Right kidney (tissue), 1 donor: Measurements from ENCODE around the gene DNAJC16.

Experiments
- DNase-seq: peaks from one replicate; pipeline ENCODE4 v3.0.0-alpha.2; 2016

The DNAJC16 gene

DNA sequence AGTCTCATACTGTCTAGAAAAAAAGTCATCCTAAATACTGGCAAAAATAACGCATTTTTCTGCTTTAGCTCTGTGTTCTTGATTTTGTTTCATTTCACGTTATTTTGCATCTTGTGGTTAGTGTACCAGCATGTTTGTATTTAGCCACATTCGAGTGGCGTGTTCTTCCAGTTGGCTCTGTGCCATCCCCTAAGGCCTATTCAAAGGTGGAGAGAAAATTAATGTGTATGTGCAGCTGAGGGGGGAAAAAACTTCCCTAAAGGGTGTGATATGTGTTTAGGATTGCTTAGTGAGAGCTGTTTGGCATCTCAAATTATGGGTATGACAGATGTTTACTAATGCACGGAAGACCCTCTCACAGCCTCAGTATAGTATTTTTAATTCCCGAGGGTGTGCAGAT lies 12.1 kb downstream of the DNAJC16 start:
- DNase-seq, result no peak

DNA sequence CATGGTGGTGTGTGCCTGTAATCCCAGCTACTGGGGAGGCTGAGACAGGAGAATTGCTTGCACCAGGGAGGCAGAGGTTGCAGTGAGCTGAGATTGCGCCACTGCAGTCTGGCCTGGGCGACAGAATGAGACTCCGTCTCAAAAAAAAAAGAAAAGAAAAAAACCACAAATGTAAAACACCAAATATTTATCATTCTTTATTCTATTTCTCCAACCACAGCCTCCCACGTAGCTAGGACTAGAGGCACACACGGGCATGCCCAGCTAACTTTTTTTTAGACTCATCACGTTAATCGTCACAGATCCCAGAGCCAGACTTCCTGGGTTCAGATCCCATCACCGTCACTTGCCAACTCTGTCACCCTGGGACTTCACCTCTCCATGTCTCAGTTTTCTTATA lies 13.5 kb downstream of the DNAJC16 start:
- no peak for DNase-seq

DNA sequence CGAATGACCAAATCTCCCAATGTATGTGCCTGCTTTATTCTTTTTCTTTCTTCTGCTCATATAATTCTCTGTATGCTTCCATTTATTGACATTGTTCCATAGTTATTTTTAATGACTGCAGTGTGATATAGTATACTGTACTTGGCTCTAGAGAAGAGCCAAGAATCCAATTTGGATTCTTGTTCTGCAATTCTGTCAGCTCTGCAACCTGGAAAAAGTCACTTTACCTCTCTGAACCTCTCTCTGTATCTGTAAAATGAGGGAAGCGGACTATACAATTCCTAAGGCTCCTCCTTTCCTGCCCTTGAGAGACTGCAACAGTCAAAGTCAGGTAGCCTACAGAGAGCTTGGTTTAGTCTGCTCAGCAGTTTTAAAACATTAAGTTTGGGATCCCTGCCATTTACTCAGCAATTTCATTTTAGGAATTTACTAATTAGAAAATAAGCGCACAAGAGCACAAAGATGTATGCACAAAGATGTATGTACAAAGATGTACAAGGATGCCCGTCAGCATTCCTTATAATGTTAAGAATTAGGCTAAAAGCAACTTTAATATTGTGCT lies 14.7 kb downstream of the DNAJC16 start:
- DNase-seq, result no peak

DNA sequence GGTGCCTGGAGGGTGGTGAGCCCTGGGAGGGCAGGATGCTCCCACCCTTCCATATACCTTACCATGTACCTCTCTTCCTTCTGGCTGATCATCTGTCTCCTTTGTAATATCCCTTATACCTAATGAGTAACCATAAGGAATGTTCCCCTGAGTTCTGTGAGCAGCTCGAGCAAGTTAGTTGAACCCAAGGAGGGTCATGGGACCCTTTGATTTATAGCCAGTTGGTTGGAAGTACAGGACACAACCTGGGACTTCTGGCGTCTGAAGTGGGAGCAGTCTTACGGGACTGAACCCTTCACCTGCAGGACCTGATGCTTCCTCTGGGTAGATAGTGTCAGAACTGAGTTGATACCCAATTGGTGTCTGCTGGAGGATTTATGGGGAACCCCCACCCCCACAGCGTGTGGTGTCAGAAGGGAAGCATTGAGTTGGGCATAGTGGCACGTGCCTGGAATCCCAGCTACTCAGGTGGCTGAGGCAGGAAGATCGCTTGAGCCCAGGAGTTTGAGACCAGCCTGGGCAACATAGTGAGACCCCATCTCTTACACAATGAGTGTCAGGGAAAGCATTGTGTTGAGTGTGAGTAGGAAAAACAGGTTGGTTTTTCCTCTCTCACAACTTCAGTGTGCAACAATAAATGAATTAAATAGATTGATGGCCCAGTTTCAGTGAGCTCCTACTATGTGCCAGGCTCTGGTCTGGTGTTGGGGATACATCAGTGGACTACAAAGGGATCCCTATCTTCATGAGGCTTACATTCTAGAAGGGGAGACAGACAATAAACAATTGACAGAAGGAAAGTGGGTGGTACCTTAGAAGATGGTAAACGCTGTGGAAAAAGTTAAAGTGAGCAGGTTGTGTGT lies 16.0 kb downstream of the DNAJC16 start:
- DNase-seq, result no peak

DNA sequence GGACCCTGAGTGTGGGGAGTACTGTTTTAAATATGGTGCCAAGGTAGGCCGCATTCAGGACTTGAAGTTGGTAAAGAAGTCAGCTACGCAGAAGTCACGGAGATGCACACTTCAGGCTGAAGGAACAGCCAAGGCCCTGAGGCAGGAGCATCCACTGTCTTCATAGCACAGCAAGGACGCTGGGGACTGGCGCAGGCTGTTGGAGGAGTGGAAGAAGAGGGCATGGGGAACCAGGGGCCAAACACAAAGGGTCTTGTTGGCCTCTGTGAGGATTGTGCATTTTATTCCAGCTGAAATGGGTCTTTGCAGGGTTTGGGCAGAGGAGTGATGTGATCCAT lies 16.6 kb downstream of the DNAJC16 start:
- DNase-seq, result no peak

DNA sequence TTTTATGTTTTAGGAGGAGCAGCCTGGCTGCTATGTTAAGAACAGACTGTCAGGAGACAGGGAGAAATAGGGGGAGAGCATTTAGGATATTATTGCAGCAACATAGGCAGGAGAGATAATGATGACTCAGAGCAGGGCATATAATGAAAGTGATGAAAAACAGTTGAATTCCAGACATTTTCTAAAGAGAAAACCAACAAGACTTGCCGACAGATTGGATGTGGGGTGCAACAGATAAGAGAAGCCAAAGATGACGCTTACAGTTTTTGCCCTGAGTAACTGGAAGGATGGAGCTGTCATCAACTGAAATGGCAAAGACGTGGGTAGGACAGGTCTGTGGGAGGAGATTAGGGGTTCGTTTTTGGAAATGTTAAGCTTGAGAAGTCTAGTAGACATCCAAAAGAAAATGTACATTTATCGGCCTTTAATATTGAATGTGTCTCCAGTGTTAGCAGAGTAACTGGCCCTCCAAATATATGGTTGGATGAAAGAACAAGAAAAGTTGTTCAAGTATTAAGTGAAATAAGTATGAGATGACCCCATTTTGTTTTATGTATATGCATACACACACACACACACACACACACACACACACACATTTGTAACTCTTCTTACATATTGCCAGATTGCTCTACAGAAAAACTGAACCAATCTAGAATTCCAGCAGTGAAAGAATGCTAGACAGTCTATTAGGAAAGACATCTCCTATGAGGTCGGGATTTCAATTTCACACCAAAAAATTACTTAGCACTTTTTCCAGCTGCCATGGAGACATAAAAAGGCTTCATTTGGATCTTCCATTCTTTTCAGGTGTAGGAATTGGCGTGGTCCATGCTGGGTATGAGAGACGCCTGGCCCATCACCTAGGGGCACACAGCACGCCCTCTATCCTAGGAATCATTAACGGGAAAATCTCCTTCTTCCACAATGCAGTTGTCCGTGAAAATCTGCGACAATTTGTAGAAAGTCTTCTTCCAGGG lies 17.2 kb downstream of the DNAJC16 start:
- no peak for DNase-seq

DNA sequence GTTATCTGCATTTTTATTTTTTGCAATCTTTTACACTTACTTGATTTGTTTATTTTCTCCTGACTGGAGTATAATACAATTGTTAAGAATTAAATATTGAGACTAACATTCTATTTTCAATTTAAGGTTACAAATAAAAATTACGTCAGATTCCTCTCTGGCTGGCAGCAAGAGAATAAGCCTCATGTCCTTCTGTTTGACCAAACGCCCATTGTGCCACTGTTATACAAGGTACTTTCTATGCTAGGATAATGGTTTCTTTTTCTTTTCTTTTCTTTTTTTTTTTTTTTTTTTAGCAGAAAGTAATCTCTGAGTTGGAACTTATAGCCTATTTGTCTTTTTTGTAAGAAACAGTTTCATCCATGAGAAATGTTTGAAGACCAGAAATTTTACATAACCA lies 20.0 kb downstream of the DNAJC16 start:
- no peak for DNase-seq

DNA sequence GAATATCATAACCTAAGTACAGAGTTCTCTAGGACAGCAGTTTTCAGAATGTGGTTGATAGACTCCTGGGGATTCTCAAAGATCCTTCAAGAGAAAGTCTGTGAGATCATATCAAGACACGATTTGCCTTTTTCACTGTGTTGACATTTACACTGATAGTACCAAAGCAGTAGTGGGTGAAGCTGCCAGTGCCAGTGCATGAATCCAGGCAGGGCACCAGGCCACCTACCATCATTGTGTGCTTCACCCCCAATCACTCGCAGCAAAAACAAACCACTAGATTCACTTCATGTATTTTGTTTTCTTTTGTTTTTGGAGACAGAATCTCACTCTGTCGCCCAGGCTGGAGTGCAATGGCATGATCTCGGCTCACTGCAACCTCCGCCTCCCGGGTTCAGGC lies 23.9 kb downstream of the DNAJC16 start:
- DNase-seq, result no peak

DNA sequence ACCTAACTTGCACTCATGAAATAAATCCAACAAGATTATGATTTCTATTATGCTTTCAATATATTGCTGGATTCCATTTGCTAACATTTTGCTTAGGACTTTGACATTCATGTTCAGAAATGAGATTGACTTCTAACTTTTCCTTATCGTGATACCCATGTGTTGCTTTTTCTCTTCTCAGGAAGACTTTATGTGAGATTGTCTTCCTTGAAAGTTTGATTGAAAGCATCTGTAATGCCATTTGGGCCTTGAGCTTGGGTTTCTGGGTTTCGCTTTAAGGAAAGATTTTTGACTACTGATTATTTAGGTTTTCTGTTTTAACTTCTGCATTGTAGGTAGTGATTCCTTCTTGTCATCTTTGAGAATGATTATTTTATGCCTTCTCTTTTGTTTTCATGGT lies 30.4 kb downstream of the DNAJC16 start:
- no peak for DNase-seq

DNA sequence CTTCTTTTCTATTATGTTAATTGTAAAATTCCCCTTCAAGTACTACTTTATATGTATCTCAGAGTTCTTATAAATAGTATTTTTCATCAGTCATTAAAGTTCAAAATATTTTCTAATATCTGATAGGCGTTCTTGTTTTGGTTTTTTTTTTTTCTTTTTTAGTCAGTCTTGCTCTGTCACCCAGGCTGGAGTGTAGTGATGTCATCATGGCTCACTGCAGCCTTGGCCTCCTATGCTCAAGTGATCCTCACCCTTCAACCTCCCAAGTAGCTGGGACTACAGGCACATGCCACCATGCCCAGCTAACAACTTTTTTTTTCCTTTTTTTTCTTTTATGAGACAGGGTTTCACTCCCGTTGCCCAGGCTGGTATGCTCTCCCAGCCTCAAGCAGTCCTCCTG lies 30.9 kb downstream of the DNAJC16 start:
- DNase-seq, result no peak

DNA sequence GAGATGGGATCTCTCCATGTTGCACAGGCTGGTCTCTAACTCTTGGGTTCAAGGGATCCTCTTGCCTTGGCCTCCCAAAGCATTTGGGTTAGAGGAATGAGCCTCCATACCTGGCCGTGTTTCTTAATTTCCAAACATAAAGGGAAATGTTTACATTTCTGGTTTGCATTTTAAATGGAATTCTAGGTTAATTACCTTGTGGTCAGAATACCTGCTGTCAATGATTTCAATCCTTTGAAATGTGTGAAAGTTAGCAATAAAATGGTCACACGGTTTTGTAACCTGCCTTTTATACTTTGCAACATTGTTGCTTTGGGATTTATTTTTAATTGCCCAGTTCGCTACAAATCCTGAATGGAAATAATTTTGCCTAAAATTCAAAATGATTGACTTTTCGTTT lies 31.9 kb downstream of the DNAJC16 start:
- DNase-seq, result no peak

DNA sequence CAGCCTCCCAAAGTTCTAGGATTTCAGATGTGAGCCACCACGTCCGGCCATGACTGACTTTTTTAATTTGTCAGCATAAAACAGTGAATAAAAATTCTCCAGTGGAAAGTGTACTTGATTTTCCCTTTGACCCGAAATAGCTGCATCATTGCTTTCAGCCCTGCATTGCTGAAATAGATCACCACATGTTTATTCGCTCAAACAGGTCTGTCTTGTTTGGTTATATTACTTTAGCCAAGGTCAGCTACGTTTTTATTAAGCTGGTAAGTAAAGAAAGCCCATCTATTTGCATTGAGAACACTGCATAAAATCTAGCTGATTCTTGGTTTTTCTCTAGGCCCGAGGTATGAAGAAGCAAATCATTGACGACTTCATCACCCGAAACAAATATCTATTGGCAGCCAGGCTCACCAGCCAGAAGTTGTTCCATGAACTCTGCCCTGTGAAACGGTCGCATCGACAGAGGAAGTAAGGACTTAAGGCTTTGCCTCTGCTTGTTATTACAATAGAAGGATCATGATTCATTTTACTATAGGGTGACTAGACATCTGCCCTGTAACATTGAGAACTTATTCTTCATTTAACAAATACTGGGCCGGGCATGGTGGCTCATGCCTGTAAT lies 32.7 kb downstream of the DNAJC16 start:
- DNase-seq, result no peak

DNA sequence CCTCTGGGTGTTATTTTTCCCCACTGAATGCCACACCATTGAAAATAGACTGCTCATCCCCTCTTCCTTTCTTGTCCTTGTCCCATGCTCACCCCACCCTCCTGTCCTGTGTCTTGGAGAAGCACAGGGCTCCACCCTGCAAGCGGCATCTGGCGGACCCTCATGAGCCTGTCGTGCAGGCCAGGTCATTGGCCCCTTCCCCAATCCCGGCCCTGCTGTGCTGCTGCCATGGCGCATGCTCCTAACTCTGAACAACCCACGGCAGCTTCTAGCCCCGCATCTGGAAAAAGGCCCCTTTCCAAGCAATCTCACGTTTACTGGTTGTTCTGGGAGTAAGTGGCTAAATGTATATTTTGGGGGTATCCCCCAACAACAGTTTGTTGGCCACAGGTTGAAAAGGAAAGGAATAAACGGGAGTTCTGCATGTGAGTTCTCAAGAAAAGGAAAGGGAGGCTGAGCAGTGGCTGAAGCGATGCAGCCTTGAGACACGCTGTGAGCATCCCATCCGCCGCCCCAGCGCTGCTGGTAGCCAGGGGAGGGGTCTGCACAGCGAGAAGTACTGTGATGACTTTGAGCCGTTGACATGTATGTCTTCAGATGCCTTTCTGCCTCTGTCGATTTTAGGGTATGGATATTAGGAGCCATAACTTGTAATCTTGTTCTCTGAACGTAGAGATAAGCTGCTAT lies 41.9 kb downstream of the DNAJC16 start:
- DNase-seq, result no peak

DNA sequence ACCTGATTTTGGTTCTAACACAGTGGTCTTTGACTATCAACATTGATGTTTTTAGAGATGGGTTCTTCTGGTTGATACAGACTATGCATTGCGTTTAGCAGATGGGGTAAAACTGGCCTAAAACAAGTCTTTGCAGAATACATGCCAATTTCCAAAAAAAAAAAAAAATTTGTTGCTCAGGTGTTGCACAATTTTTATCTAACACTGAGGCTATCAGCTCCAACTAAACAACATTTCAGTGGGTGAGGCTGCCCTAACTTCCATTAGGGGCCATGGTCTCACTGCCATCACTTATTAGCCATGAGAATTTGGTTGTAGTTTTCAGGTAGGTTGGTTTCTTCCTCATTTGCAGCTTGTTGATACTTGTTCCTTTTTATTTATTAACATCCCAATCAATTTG lies 44.2 kb downstream of the DNAJC16 start:
- no peak for DNase-seq

DNA sequence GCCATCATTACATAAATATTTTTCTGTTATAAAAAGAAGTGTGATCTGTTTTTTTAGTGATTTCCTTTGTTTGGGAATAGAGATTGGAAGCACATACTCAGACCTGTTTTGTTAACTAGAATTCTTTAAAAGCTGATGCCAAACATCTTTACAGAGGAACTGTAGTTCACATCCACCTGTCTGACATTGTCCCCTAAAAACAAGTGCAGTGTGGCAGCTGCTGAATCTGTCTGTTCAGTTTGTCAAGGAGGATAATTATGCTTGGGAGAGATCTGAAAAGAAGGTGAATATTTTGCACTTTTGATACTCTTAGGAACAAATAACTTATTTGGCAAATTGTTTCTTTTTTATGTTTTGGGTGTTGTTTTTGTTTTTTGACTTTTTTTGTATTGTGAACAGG lies 44.6 kb downstream of the DNAJC16 start:
- DNase-seq, result no peak

DNA sequence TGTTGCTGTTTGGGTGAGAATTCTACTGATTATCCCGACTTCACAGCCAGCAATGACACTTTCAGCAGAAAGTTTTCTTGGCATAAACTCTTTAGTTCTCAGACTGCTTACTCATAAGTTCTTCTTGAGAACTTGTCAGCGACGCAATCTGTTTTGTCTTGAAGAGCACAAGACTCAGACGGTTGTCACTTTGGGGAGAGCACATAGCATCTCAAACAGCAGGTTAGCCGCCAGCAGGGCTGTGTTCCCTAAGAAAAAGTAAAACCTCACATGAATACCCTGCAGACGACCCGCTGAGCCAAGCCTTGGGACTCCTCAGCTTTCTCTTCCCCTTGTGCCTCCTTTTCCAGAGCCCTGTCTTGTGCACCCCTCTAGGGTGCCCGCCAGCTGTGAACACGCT lies 46.8 kb downstream of the DNAJC16 start:
- DNase-seq, result no peak

DNA sequence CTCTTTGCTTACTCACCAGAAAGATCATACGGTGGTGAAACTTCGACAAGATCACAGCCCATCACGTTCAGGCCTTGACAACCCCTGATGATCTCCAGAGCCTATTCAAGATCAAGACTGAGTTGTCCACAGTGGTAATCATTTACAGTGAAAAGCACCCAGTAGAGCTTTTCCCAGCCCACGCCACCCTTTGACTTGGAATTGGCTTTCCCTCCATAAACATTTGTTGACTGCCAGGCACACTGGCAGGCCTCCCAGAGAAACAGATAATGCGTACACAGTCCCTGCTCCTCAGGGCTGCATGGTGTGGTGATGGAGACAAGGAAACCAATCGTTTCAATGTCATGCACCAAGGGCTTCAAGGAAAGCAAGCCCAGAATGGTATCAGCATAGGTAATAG lies 48.1 kb downstream of the DNAJC16 start:
- no peak for DNase-seq

DNA sequence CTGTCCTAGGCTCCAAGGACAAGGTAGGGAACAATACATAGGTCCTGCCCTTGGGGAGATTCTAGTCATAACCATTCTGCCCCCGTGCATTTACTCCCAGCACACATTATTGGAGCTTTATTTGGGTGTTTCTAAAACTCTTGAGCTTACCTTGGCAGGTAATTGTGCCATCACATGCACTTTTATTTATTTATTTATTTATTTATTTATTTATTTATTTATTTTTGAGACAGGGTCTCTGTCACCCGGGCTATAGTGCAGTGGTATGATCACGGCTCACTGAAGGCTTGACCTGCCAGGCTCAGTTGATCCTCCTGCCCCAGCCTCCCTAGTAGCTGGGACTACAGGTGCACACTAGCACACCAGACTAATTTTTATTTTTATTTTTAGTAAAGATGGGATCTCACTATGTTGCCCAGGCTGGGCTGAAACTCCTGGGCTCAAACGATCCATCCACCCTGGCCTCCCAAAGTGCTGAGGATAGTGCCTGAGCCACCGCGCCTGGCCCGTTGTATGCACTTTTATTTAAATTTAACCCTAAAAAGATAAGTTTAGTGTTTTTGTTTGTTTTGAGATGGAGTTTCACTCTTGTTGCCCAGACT lies 49.0 kb downstream of the DNAJC16 start:
- no peak for DNase-seq

DNA sequence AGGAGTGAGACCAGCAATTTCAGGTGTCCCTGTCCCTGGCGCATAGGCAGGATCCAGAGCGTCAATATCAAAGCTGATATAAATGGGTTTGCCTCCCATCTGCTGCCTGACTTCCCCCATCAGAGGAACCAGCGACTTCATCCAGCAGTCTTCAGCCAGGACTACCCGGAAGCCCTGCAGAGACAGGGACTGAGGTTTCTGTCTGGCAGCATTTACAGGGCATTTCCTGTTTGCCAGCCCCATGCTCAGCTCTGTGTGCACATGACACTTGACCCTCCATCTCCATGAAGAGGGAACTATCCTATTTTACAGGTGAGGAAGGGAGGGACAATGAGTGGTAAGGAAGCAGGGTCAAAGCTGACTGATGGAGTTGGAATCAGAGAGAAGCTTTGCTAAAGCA lies 51.0 kb downstream of the DNAJC16 start:
- no peak for DNase-seq

DNA sequence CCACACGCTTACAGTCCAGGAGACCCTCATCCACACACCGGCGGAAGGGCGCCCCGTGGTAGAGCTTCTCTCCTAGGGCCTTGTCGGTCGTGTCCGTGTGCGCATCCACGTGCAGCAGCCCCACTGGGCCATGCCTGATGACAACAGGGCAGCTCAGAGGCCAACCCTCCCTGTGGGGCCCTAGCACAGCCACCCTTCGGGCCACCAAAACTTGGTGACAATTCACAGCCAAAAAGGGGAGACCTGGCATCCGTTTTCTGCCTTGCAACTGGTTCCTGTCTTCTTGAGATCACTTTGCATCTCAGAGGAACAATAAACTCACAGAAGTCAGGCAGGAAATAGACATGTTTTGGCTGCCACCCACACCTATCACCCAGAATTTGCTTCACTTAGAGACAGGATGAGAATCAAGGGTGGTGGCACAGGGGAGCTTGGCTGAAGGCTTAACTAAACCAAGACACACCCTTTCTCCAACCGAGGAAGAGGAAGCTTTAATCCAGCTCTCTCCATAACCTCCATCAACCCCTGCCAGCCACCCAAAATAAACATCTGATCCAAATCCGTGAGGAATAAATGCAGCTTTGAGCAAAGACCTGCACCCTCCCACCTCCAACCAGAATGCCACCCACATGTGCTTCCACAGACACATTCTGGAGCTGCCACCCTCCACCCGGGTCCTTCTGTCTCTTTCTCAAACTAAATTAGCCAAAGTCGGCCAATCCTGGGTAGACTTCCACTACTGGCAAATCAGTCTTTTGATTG lies 52.5 kb downstream of the DNAJC16 start:
- DNase-seq, result no peak

DNA sequence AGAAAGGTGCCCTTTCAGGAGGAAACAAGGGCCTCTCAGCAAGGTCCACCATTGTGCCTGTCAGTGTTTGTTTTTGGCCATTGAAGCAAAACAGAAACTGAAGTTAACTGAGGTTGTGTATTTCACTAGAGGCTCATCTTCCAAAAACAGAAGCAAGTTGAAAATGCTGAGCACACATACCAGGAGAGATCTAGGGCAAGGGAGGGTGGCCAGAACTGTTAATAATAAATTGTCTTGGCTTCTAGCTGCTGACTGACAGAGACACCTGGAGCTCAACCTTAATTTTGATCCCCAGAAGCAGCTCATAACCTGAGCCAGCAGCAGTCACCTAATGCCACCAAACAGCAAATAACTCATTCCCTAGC lies 53.0 kb downstream of the DNAJC16 start:
- DNase-seq, result no peak
